HG02642 (cell line): ENCODE data around the gene OGA.

Experiments
- ATAC-seq: cut with Tn5 transposase; IDR thresholded peaks from one replicate; pipeline ENCODE4 v1.9.1; 2021; ENCODE audit warnings: mild to moderate bottlenecking; ENCODE audit not compliant: unreplicated experiment, poor library complexity

OGA gene

GRCh38 chr10:101838416-101838970 is 20.2 kb upstream of the OGA start:
- no peak for ATAC-seq

- ATAC-seq = no peak
Observed at GRCh38 chr10:101837748-101838147, 19.5 kb upstream of the OGA start.

- ATAC-seq = no peak
Observed at GRCh38 chr10:101835362-101835761, 17.1 kb upstream of the OGA start.

GRCh38 chr10:101834341-101834740 is 16.1 kb upstream of the OGA start:
- no peak for ATAC-seq

- ATAC-seq = no peak
Observed at GRCh38 chr10:101833466-101833865, 15.2 kb upstream of the OGA start.

- no peak for ATAC-seq
Observed at GRCh38 chr10:101832325-101832771, 14.1 kb upstream of the OGA start.

- ATAC-seq = no peak
Observed at GRCh38 chr10:101831169-101831811, 13.0 kb upstream of the OGA start.

GRCh38 chr10:101830322-101831168 is 12.3 kb upstream of the OGA start:
- ATAC-seq = peak; percentile 68

GRCh38 chr10:101829561-101830315 is 11.5 kb upstream of the OGA start:
- peak; percentile 7 for ATAC-seq

GRCh38 chr10:101828766-101829551 is 10.7 kb upstream of the OGA start:
- no peak for ATAC-seq

- no peak for ATAC-seq
Observed at GRCh38 chr10:101827919-101828600, 9.8 kb upstream of the OGA start.

- ATAC-seq = no peak
Observed at GRCh38 chr10:101826852-101827434, 8.7 kb upstream of the OGA start.

GRCh38 chr10:101824736-101825135 is 6.5 kb upstream of the OGA start:
- no peak for ATAC-seq

- peak; percentile 19 for ATAC-seq
Observed at GRCh38 chr10:101818872-101819633, 809 bp upstream of the OGA start.

GRCh38 chr10:101817337-101818118 is 716 bp downstream of the OGA start:
- ATAC-seq = peak; percentile 1

- no peak for ATAC-seq
Observed at GRCh38 chr10:101816913-101817336, 1.3 kb downstream of the OGA start.

GRCh38 chr10:101816376-101816775 is 1.9 kb downstream of the OGA start:
- ATAC-seq = no peak
